GM12878 (cell line): Measurements from ENCODE around the gene PAEP. TPM values are rescaled to one million over a fixed set of nuclear protein-coding genes. Genes with fewer than 3 reads are reported as not detected.

Source experiments
- ATAC-seq: fragments of 200-7000 bp; cut with Tn5 transposase; 3 replicates; pipeline ENCODE4 v1.9.1; 2020; ENCODE audit warnings: mild to moderate bottlenecking, moderate library complexity
- BruUV-seq: library from RNA; stranded (reverse); fragments of 400-500 nt; replicated peaks from 2 replicates; lab custom pipeline; 2021; lab: Mats Ljungman, UMichigan
- CTCF ChIA-PET: fragments of 300-600 bp; sonication (Branson Sonifier 250); formaldehyde crosslinking; extraction: SDS; loops from one replicate; lab custom pipeline; 2021; ENCODE audit warnings: inconsistent platforms; lab: Yijun Ruan, JAX
- POLR2A ChIA-PET: fragments of 350-600 bp; formaldehyde crosslinking; extraction: SDS; loops from one replicate; lab custom pipeline; 2021; ENCODE audit warnings: inconsistent platforms; lab: Charles Lee
- RAD21 ChIA-PET: fragments of 300-600 bp; sonication (Branson Sonifier 250); formaldehyde crosslinking; loops from one replicate; lab custom pipeline; 2023; ENCODE audit warnings: antibody characterized with exemption; ENCODE audit not compliant: unreplicated experiment; lab: Charles Lee
- SMC1A ChIA-PET: fragments of 300-600 bp; sonication (Branson Sonifier 250); formaldehyde crosslinking; loops from one replicate; lab custom pipeline; 2023; ENCODE audit not compliant: unreplicated experiment, uncharacterized antibody; lab: Charles Lee
- DNase-seq: peaks from one replicate; pipeline ENCODE4 v3.0.0-alpha.2; 2011; ENCODE audit warnings: low read depth, low spot score
- FAIRE-seq: peaks from 3 replicates; lab custom pipeline; 2011; peaks lifted over from hg19 to GRCh38; lab: Jason Lieb, UNC
- H2AFZ ChIP-seq: 2 replicates; pipeline ENCODE4 v1.6.0; 2011; ENCODE audit warnings: low read depth, low read length, control low read depth; ENCODE audit not compliant: control insufficient read depth
- H3K27ac ChIP-seq: 2 replicates; pipeline ENCODE4 v1.5.1; 2011; ENCODE audit warnings: control low read depth; ENCODE audit not compliant: control insufficient read depth, insufficient read depth
- H3K27me3 ChIP-seq, 2 experiments: replicated peaks in 1 of 2; 2 replicates each; pipeline versions ENCODE4 v1.6.0 to v1.6.1; 2011; ENCODE audit warnings: low read length in 1 of 2; ENCODE audit not compliant: control insufficient read depth in 2 of 2, insufficient read depth in 2 of 2
- H3K36me3 ChIP-seq, 2 experiments: 2 replicates each; pipeline ENCODE4 v1.5.1; 2011; ENCODE audit warnings: low read length in 1 of 2; ENCODE audit not compliant: control insufficient read depth in 2 of 2, insufficient read depth in 2 of 2
- H3K4me1 ChIP-seq: 2 replicates; pipeline ENCODE4 v1.6.1; 2011; ENCODE audit warnings: mild to moderate bottlenecking, low read length, moderate library complexity, mixed read lengths; ENCODE audit not compliant: control insufficient read depth, insufficient read depth
- H3K4me2 ChIP-seq: 2 replicates; pipeline ENCODE4 v1.6.0; 2011; ENCODE audit warnings: control low read depth; ENCODE audit not compliant: control insufficient read depth, insufficient read depth
- H3K4me3 ChIP-seq: fragments of 200-600 bp; sonication (generic); 2 replicates; pipeline ENCODE4 v1.5.1; 2016
- H3K79me2 ChIP-seq: 2 replicates; pipeline ENCODE4 v1.6.0; 2011; ENCODE audit warnings: low read length; ENCODE audit not compliant: control insufficient read depth, insufficient read depth
- H3K9ac ChIP-seq: 2 replicates; pipeline ENCODE4 v1.8.0; 2011; ENCODE audit warnings: low read length, control low read depth, mixed read lengths; ENCODE audit not compliant: control insufficient read depth, insufficient read depth
- H3K9me3 ChIP-seq: replicated peaks from 3 replicates; pipeline ENCODE4 v1.5.1; 2011; ENCODE audit warnings: mild to moderate bottlenecking, low read length; ENCODE audit not compliant: control insufficient read depth, insufficient read depth
- H4K20me1 ChIP-seq: 2 replicates; pipeline ENCODE4 v1.6.0; 2011; ENCODE audit not compliant: control insufficient read depth, insufficient read depth
- BHLHE40 ChIP-seq, 2 experiments: fragments of 450-650 bp in 1 of 2; IDR thresholded peaks; 2 replicates each; pipeline ENCODE4 v1.6.1; 2011 to 2017; ENCODE audit warnings: low read depth in 2 of 2, borderline replicate concordance in 1 of 2, improper control_type of control experiment in 1 of 2, low read length in 1 of 2, mild to moderate bottlenecking in 1 of 2
- BMI1 ChIP-seq: fragments of 450-650 bp; IDR thresholded peaks from 2 replicates; pipeline ENCODE4 v1.6.1; 2016; ENCODE audit warnings: mild to moderate bottlenecking, moderate library complexity, borderline replicate concordance
- ESRRA ChIP-seq: IDR thresholded peaks from 2 replicates; pipeline ENCODE4 v1.6.1; 2012; ENCODE audit warnings: mild to moderate bottlenecking, low read length, improper control_type of control experiment
- KDM1A ChIP-seq: fragments of 200-600 bp; sonication (generic); IDR thresholded peaks from 2 replicates; pipeline ENCODE4 v1.6.1; 2016; ENCODE audit warnings: borderline replicate concordance
- MYB ChIP-seq: fragments of 150-350 bp; IDR thresholded peaks from 2 replicates; pipeline ENCODE4 v1.6.1; 2014; ENCODE audit warnings: mild to moderate bottlenecking, low read depth, low read length, borderline replicate concordance
- NKRF ChIP-seq: fragments of 450-650 bp; conservative IDR thresholded peaks from 2 replicates; pipeline ENCODE4 v1.6.1; 2017; ENCODE audit warnings: mild to moderate bottlenecking, moderate library complexity
- NR2C2 ChIP-seq: IDR thresholded peaks from 2 replicates; pipeline ENCODE4 v1.6.1; 2011; ENCODE audit warnings: borderline replicate concordance, low read depth; ENCODE audit not compliant: control insufficient read depth, insufficient read length
- POLR2AphosphoS5 ChIP-seq: IDR thresholded peaks from 2 replicates; pipeline ENCODE4 v1.6.1; 2011; ENCODE audit warnings: mild to moderate bottlenecking, low read length, inconsistent platforms
- SUZ12 ChIP-seq: fragments of 200-600 bp; sonication (generic); IDR thresholded peaks from one replicate; pipeline ENCODE4 v1.6.1; 2018; ENCODE audit warnings: antibody characterized with exemption, mild to moderate bottlenecking; ENCODE audit not compliant: unreplicated experiment
- USF1 ChIP-seq: IDR thresholded peaks from 2 replicates; pipeline ENCODE4 v1.6.1; 2011; ENCODE audit warnings: borderline replicate concordance, low read depth, mild to moderate bottlenecking, moderate library complexity, mixed read lengths, low read length; ENCODE audit not compliant: insufficient read depth; ENCODE audit errors: extremely low read length
- WGBS: methylation state at CpG from one replicate; pipeline ENCODE4 v1.1.6; 2016; ENCODE audit warnings: low lambda C conversion rate; ENCODE audit not compliant: insufficient replicate concordance, insufficient coverage; ENCODE audit errors: missing lambda C conversion rate; 5-methylcytosine and 5-hydroxymethylcytosine counted together
- in situ Hi-C: fragments of 300-500 bp; cut with MboI; formaldehyde crosslinking; loops from 9 replicates; pipeline ENCODE4 v1.14.3; 2018; ENCODE audit warnings: mixed read lengths
- intact Hi-C: fragments of 100-400 bp; cut with micrococcal nuclease; formaldehyde crosslinking; loops from one replicate; pipeline ENCODE4 v1.14.2; 2022; ENCODE audit not compliant: unreplicated experiment
- polyA plus RNA-seq, 11 experiments: library from polyadenylated mRNA; depleted of rRNA in 4 of 11; unstranded in 6 of 11; stranded (reverse) in 5 of 11; fragments of >200 nt; fragmentation: Nextera tagmentation in 4 of 11; fragmentation: Illumina TruSeq in 1 of 11; extraction: Ambion mirVana in 4 of 11; extraction: Trizol in 1 of 11; gene quantifications; 1 replicate in 1 of 11; 2 replicates in 10 of 11; pipeline versions ENCODE4 v1.2.1 to v1.2.3, GENCODE V29; 2011 to 2016; ENCODE audit warnings: inconsistent platforms in 2 of 11, missing spikeins in 2 of 11, low read depth in 1 of 11
- total RNA-seq, 4 experiments: library from RNA; depleted of rRNA in 3 of 4; stranded (reverse); fragments of >200 nt in 3 of 4; fragmentation: Illumina TruSeq in 1 of 4; extraction: Trizol in 1 of 4; gene quantifications; 2 replicates each; pipeline versions ENCODE4 v1.2.1 to v1.2.3, GENCODE V29; 2013 to 2021

Gene PAEP
- total and polyA plus RNA-seq, 10 of the 15 experiments (the other 5 are each of a cell fraction or from before 2014, with no cell fraction given), result not detected

DNA sequence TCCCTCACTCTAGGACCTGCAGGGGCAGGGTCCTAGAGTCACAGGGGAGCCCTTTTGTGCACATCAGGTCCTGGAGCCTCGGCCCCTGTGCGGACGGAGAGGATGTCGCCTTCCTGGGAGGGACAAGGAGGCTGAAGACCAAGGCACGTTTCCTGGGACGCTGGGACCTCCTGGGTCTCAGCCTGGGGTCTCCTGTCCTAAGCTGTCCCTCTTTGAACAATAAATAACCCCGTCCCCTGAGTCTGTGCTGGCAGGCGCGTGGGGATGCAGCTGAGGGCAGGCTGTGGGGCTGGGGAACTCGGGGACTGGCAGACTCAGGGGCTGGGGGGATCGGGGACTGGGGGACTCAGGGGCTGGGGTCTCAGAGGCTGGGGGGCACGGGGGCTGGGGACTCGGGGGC is 31.1 kb downstream of the PAEP start:
- H3K4me2 ChIP-seq, result no peak overlapping the region
- TF ChIP-seq SUZ12 (no peak), BHLHE40 (IDR thresholded peaks at IDR 0.05; ENCODE audit: borderline replicate concordance in 1 of 2, low read depth in 2 of 2, low read length in 1 of 2) (no peak), POLR2AphosphoS5 (no peak), BMI1 (no peak), ESRRA (no peak), MYB (no peak), KDM1A (no peak), NR2C2 (no peak), NKRF (no peak), USF1 (no peak)
- TF ChIP-seq, all 136 proteins: peak for 0
- Histone ChIP-seq H3K9me3 (no peaks in the 10 kb centered on the region), H3K27me3 (no peaks in the 10 kb centered on the region), H3K79me2 (no peaks in the 10 kb centered on the region), H3K9ac (no peak overlapping the region), H2AFZ (no peak overlapping the region), H3K4me1 (no peaks in the 10 kb centered on the region), H4K20me1 (no peaks in the 10 kb centered on the region), H3K27ac (no peak overlapping the region), H3K4me3 (no peak overlapping the region), H3K36me3 (no peaks in the 10 kb centered on the region)
- POLR2A ChIA-PET, result no interaction called here
- WGBS, result 25% methylated on average over 12 of the region's 13 CpGs
- RAD21 ChIA-PET, result no interaction called here
- FAIRE-seq (no peak), DNase-seq (no peak), ATAC-seq (no peak)
- no TSS peak for BruUV-seq
- CTCF ChIA-PET, result no interaction called here
- SMC1A ChIA-PET, result no interaction called here
- intact Hi-C loops (no loop called here), in situ Hi-C loops (no loop called here)
